K562 (cell line): ENCODE results near the gene KCTD7. TPM values are rescaled to one million over a fixed set of nuclear protein-coding genes. Genes with fewer than 3 reads are reported as not detected.

Experiments
- AFF1 ChIP-seq, 2 experiments: fragments of 450-650 bp; IDR thresholded peaks; 2 replicates each; pipeline ENCODE4 v1.6.1; 2018; ENCODE audit warnings: mild to moderate bottlenecking in 2 of 2, low read depth in 1 of 2; ENCODE audit not compliant: partially characterized antibody in 2 of 2
- ATF3 ChIP-seq, 2 experiments: fragments of 450-650 bp in 1 of 2; sonication (generic) in 1 of 2; formaldehyde crosslinking in 1 of 2; IDR thresholded peaks in 1 of 2; conservative IDR thresholded peaks in 1 of 2; 2 replicates each; pipeline versions ENCODE4 v1.6.1 to v1.8.1; 2016 to 2023; ENCODE audit warnings: mild to moderate bottlenecking in 2 of 2, moderate library complexity in 2 of 2, inconsistent platforms in 1 of 2, missing genetic modification reagents in 1 of 2
- CREM ChIP-seq: IDR thresholded peaks from 2 replicates; pipeline ENCODE4 v1.6.1; 2014; ENCODE audit warnings: antibody characterized with exemption, low read depth
- DDX20 ChIP-seq: fragments of 450-650 bp; IDR thresholded peaks from 2 replicates; pipeline ENCODE4 v1.6.1; 2016; ENCODE audit warnings: missing genetic modification characterization, low read depth, mild to moderate bottlenecking, missing compliant biosample characterization, moderate library complexity
- E2F5 ChIP-seq: sonication (generic); formaldehyde crosslinking; IDR thresholded peaks from 2 replicates; pipeline ENCODE4 v1.8.0; 2022; ENCODE audit warnings: mild to moderate bottlenecking, missing genetic modification reagents
- FIP1L1 ChIP-seq: fragments of 200-400 bp; formaldehyde crosslinking; IDR thresholded peaks from 2 replicates; pipeline ENCODE4 v1.6.1; 2018; ENCODE audit warnings: mild to moderate bottlenecking, low read depth, low read length; ENCODE audit not compliant: poor library complexity, severe bottlenecking
- KAT8 ChIP-seq: fragments of 450-650 bp; IDR thresholded peaks from 2 replicates; pipeline ENCODE4 v1.6.1; 2016; ENCODE audit warnings: low read depth, mild to moderate bottlenecking
- KDM2B ChIP-seq: fragments of 250-450 bp; sonication (Bioruptor Pico); IDR thresholded peaks from 2 replicates; pipeline ENCODE4 v1.8.0; 2021; ENCODE audit warnings: mild to moderate bottlenecking, moderate library complexity
- NBN ChIP-seq: fragments of 450-650 bp; IDR thresholded peaks from 2 replicates; pipeline ENCODE4 v1.6.1; 2016; ENCODE audit warnings: low read depth, mild to moderate bottlenecking
- NCOA1 ChIP-seq: fragments of 450-650 bp; IDR thresholded peaks from 2 replicates; pipeline ENCODE4 v1.6.1; 2016; ENCODE audit warnings: low read depth
- NEUROD1 ChIP-seq: fragments of 150-350 bp; IDR thresholded peaks from 2 replicates; pipeline ENCODE4 v1.6.1; 2014; ENCODE audit warnings: borderline replicate concordance, low read length, low read depth; ENCODE audit not compliant: partially characterized antibody
- NONO ChIP-seq, 2 experiments: fragments of 200-400 bp in 1 of 2; fragments of 450-650 bp in 1 of 2; formaldehyde crosslinking in 1 of 2; IDR thresholded peaks; 2 replicates each; pipeline ENCODE4 v1.6.1; 2017; ENCODE audit warnings: low read depth in 2 of 2, mild to moderate bottlenecking in 2 of 2, moderate library complexity in 2 of 2, low read length in 1 of 2
- RFX7 ChIP-seq: fragments of 250-450 bp; sonication (Bioruptor Pico); IDR thresholded peaks from 2 replicates; pipeline ENCODE4 v1.5.1; 2021; ENCODE audit warnings: mild to moderate bottlenecking
- RNF2 ChIP-seq: sonication (generic); IDR thresholded peaks from 2 replicates; pipeline ENCODE4 v1.6.1; 2016
- SMAD1 ChIP-seq: fragments of 150-350 bp; IDR thresholded peaks from 2 replicates; pipeline ENCODE4 v1.6.1; 2014; ENCODE audit warnings: low read length, low read depth; ENCODE audit not compliant: partially characterized antibody
- SMAD2 ChIP-seq: fragments of 150-350 bp; IDR thresholded peaks from 2 replicates; pipeline ENCODE4 v1.6.1; 2014; ENCODE audit warnings: low read depth, mild to moderate bottlenecking, low read length
- ZC3H11A ChIP-seq: IDR thresholded peaks from 2 replicates; pipeline ENCODE4 v1.6.1; 2012; ENCODE audit warnings: low read depth, low read length, improper control_type of control experiment
- ZNF408 ChIP-seq: fragments of 250-450 bp; sonication (Bioruptor Pico); IDR thresholded peaks from 2 replicates; pipeline ENCODE4 v1.4.0; 2020; ENCODE audit warnings: low read depth, mild to moderate bottlenecking, moderate library complexity
- polyA plus RNA-seq, 8 experiments: library from polyadenylated mRNA; depleted of rRNA in 4 of 8; stranded (reverse) in 5 of 8; unstranded in 3 of 8; fragments of >200 nt; fragmentation: Nextera tagmentation in 2 of 8; fragmentation: Illumina TruSeq in 1 of 8; extraction: Ambion mirVana in 2 of 8; extraction: Trizol in 1 of 8; gene quantifications; 2 replicates each; pipeline versions ENCODE4 v1.2.1 to v1.2.3, GENCODE V29; 2011 to 2014; ENCODE audit warnings: inconsistent platforms in 1 of 8, missing spikeins in 1 of 8
- total RNA-seq, 7 experiments: library from RNA; depleted of rRNA in 6 of 7; stranded (reverse); fragments of >200 nt in 6 of 7; fragmentation: Illumina TruSeq in 2 of 7; extraction: Trizol in 2 of 7; gene quantifications; 2 replicates each; pipeline versions ENCODE4 v1.2.1 to v1.2.3, GENCODE V29; 2011 to 2021; ENCODE audit warnings: low replicate concordance in 1 of 7

Gene KCTD7
- total and polyA plus RNA-seq, 9 of the 15 experiments (the other 6 are each of a cell fraction or from before 2014, with no cell fraction given), result 1.5 to 26.0 (median 9.0) TPM

DNA sequence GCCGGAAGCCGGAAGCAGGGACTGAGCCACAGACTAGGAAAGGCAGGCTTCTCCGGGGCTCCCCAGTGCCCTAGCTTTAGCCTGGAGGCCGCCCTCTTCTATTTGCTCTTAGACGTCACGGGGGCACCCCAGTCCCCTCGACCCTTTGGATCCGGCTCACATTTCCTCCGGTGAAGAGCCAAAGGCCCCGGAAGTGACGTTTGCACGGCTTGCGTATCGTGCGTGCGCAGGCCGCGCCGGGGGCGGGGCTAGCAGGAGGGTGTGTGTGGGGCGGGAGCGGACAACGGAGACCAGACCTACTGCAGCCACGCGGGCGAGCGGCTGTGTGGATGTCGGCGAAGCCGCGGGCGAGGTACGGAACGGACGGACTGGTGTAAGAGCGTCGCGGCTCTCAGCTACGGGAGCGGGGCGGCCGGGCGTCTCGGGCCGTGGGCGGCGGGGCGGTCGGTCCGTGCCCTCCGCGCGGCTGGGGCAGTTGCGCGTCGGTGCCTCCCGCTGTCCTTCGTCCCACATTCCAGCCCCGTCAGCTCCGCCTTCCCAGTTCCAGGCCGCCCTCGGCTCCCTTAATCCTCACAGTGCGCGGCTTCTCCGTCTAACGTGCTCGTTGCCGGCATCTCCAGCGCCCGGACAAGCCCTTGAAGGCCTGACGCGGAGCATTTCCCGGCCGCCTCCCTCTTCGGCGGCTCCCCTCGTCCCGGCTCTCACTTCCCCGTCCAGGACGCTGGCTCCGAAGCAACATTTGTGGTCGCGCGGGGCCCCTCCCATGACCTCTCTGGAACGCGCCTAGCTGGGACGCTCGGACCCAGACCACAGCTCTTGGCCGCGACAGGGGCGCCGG lies 25.8 kb downstream of the KCTD7 start (continued):
- TF ChIP-seq AFF1 (IDR thresholded peaks at IDR 0.05; ENCODE audit: low read depth in 1 of 2, partially characterized antibody in 2 of 2) (no peak), E2F5 (no peak; the same call in 1 of the 2 replicates), DDX20 (tag) (no peak), RNF2 (peak; percentile 95), ZC3H11A (no peak), NONO (IDR thresholded peaks at IDR 0.05; ENCODE audit: low read depth in 2 of 2, low read length in 1 of 2) (peak; percentile 34 to 83; a peak in 3 of 4 replicates), FIP1L1 (peak; percentile 55), RFX7 (CRISPR knock-in tag) (0 out of 2 replicates have a peak, but pooled peaks have one; percentile 32), SMAD2 (no peak), NCOA1 (peak; percentile 57; the same call in 1 of the 2 replicates), SMAD1 (peak; percentile 44), ATF3 (IDR thresholded peaks at IDR 0.05) (0 out of 2 replicates have a peak, but pooled peaks have one; percentile 21), ATF3 (CRISPR knock-in tag; conservative IDR thresholded peaks at IDR 0.05) (peak; percentile 84; the same call in 1 of the 2 replicates), KDM2B (peak; percentile 2; the same call in 1 of the 2 replicates), NBN (peak; percentile 79), CREM (peak; percentile 98), NEUROD1 (peak; percentile 7), KAT8 (no peak), ZNF408 (CRISPR knock-in tag) (no peak)
